Stimulated activated CD8-positive, alpha-beta memory T cell treated with anti-CD3 and anti-CD28 coated beads, Interleukin-4, amount 100 ng/mL, for 24 hours (primary cell): Measurements from ENCODE around the gene ATG4B.

Source experiments
- DNase-seq: peaks from one replicate; pipeline ENCODE4 v3.0.0-alpha.2; 2020; ENCODE audit warnings: low read depth

ATG4B gene

DNA sequence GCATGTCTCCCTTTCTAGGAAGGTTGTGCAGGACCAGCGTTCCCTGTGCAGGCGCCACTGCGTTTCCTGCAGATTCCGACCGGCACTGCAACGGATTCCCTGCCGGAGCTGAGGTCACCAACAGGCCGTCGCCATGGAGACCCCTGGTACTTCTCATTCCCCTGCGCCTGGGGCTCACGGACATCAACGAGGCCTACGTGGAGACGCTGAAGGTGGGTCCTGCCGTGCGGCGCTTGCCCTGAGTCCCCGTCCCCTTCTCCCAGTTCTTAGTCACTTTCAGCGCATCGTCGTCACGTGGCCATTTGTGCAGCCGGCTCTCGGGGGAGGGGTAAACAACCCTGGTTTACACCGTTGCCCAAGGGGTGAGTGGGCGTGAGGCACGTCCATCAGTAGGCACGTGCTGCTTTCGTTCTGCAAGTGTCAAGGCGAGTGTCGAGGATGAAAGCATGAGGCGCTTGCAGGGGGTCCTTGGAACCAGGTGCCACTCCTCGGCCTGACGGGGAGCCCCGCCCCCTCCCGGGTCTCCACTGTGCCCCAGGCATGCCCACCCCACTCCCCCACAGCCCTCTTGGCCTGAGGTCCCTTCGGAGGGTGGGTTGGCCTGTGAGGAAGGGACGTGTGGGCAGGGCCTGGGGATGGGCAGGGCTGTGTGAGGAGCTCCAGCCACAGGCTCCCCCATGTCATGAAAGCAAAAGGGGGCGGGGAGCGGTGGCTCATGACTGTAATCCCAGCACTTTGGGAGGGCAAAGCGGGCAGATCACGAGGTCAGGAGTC is 29.3 kb downstream of the ATG4B start:
- DNase-seq, result no peak

- no peak for DNase-seq
These were observed 30.9 kb downstream of the ATG4B start for GRCh38 chr2:241668354-241668753.

- DNase-seq, result no peak
These were observed 31.3 kb downstream of the ATG4B start for GRCh38 chr2:241668839-241669238.

DNA sequence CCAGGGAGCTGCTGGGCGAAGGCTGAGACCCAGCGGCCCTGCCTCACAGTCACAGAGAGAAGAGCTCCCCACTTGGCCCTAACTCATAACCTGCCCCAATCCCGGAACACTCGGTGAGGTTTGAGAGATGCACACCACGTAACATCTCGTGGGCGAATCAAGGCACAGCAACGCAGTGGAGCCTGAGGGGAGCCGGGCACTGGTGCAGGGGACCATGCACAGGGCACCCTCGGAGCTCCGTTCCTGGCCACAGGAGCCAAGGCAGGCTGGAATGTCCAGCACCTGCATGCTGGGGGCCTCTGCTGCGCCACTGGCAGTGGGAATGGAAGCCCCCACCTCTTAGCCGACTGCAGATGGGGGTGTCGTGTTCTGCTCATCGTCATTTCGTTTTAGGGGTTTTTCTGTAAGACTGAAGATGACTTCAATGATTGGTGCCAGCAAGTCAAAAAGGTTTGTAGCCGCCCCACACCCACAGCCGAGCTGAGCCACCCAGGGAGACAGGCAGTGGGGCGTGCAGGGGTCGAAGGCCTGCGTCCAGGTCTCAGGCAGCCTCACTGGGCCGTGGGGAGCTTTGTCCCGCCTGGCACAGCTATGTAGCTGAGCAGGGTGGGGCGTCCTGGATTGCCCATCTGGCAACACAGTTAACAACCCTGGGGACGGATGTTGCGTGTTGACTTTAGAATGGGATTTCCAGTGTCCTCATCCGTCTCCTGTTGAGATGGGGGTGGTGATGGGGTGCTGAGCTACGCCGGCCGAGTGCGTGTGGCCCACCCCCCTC is 33.0 kb downstream of the ATG4B start:
- DNase-seq, result no peak

GRCh38 chr2:241671457-241672240 is 34.2 kb downstream of the ATG4B start:
- no peak for DNase-seq

- DNase-seq, result no peak
These were observed 35.0 kb downstream of the ATG4B start for GRCh38 chr2:241672243-241673188.

DNA sequence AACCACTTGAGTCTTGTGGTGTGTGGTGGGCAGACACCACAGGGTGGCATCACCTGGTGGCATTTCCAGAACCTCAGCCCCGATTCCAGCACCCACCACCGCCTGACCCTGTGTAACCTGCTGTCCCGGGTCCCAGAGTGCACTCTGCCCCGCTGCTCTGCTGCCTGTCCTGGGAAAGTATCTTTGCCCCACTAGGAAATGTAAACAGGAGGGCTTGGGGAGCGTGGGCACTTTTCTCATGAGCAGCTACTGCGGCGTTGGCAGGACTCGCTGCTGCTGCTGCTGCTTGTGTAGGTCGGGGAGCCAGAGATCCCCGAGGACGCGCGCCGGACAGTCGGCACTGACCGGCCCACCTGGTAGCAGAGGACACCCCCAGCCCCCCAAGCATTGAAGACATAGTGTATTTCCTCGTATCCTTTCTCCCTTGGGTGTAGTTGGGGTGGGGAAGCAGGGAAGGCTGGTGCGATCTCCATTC is 35.7 kb downstream of the ATG4B start:
- no peak for DNase-seq

- no peak for DNase-seq
These were observed 36.6 kb downstream of the ATG4B start for GRCh38 chr2:241673797-241674725.

GRCh38 chr2:241675885-241676284 is 38.4 kb downstream of the ATG4B start:
- no peak for DNase-seq

DNA sequence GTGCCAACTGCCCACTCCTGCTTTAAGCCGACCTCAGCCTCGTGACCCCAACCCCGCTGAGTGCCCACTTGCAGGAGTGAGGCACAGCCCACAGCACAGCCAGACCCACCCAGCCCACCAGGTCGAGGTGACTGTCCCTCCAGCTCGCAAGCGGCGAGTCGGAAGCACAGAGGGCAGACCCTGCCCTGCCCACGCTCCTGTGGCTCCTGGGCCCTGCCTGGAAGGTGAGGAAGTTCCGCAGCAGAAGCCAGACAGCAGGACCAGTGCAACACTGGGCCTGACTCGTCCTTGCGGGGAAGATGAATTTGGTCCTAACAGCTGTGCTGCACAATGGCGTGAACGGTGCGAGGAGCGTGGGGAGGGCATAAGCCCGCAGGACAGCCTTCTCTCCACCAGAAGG is 39.2 kb downstream of the ATG4B start:
- DNase-seq, result no peak

- DNase-seq, result no peak
These were observed 39.9 kb downstream of the ATG4B start for GRCh38 chr2:241677392-241677791.

DNA sequence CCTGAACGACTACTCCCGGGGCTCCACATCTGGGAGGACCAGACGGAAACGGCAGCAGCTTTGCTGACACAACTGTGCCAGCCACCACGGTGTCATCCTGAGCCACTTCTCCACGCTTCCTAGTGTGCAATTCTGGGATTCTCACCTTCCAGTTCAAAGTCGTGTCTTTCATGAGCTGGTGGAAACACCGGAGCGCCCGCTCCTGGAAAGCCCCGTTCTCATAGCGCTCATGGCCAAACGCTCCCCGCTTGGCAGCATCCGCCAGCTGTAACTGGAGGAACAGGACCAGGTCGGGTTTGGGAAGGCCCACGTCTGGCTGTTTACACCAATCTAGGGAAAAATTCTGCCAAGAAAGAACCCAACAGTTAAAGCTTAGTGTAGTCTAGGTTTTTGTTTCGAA is 40.8 kb downstream of the ATG4B start:
- no peak for DNase-seq

GRCh38 chr2:241678784-241679540 is 41.5 kb downstream of the ATG4B start:
- no peak for DNase-seq

GRCh38 chr2:241680044-241680443 is 42.6 kb downstream of the ATG4B start:
- no peak for DNase-seq

DNA sequence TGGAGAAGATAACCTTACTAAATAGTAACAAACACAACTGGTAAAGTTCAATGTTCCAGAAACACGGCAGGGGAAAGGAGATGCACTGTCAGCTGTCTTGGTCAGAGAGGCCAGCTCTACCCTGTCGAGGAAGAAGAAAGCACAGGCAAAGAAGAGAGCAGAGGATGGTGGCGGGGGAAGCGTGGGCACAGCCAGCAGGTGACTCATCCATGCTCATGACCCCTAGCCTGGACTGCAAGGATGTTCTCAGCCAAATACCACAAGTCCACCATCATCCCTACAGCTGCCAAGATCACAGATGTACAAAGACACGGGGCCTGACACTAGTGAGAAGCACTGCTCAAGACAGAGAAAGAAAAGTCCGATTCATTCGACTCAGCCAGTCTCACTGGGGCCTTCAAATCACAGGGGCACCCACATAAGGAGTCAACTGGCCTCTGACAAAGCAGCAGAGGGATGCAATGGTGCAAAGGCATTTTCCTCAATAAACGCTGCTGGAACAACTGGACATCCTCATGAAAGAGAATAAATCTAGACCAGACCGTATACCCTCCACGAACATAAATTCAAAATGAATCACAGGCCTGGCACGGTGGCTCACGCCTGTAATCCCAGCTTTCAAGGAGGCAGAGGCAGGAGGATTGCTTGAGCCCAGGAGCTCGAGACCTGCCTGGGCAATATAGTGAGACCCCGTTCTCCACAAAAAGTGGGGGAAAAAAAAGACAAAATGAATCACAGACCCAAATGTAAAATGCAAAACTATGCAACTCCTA is 43.5 kb downstream of the ATG4B start:
- DNase-seq, result no peak

DNA sequence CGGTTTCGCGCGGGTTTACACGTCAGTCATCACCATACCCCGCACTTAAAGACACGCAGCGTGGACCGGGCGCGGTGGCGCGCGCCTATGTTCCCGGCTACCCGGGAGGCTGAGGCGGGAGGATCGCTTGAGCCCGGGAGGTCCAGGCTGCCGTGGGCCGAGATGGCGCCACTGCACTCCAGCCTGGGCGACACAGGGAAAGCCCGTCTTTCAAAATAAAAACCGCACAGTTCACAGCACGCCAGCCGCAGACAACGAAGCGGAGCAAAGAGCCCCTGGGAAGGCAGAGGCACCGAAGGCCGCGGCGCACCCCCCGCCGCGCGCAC is 48.8 kb downstream of the ATG4B start:
- DNase-seq, result no peak

GRCh38 chr2:241686650-241687425 is 49.3 kb downstream of the ATG4B start, which contains the start of gene DTYMK:
DTYMK (minus strand) TSS chr2:241686815; CDS start chr2:241686783, 32 bp downstream.
- peak; percentile 95 for DNase-seq

GRCh38 chr2:241689306-241689705 is 51.8 kb downstream of the ATG4B start:
- DNase-seq, result peak; percentile 27
